Smooth muscle cell of trachea (primary cell): ENCODE results near the gene MPIG6B. TPM values are rescaled to one million over a fixed set of nuclear protein-coding genes. Genes with fewer than 3 reads are reported as not detected.

Experiments
- total RNA-seq: library from RNA; depleted of rRNA; stranded (reverse); fragments of >200 nt; gene quantifications from 2 replicates; pipeline ENCODE4 v1.2.1, GENCODE V29; 2014

MPIG6B gene, protein sequence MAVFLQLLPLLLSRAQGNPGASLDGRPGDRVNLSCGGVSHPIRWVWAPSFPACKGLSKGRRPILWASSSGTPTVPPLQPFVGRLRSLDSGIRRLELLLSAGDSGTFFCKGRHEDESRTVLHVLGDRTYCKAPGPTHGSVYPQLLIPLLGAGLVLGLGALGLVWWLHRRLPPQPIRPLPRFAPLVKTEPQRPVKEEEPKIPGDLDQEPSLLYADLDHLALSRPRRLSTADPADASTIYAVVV
- total RNA-seq = not detected in 2 replicates

DNA sequence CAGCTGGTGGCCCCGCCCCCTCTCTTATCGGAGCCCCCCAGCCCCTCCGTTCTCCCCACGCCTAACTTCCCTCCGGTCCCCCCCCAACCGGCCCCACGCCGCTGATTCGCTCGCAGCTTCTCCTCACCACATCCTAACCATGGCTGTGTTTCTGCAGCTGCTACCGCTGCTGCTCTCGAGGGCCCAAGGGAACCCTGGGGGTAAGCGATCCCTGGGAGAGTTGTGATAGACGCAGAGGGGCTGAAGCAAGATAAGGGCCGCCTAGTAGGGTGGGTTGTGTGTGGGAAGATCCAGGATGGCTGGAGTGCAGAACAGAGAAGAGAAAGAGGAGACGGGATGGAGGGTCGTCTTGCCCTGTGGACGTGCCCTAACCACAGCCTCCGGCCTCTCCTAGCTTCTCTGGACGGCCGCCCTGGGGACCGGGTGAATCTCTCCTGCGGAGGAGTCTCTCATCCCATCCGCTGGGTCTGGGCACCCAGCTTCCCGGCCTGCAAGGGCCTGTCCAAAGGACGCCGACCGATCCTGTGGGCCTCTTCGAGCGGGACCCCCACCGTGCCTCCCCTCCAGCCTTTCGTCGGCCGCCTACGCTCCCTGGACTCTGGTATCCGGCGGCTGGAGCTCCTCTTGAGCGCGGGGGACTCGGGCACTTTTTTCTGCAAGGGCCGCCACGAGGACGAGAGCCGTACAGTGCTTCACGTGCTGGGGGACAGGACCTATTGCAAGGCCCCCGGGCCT lies at the start of gene MPIG6B:
Gene MPIG6B (plus strand): TSS at position 129 of the 735 bp plus-strand sequence. CDS start 11 bp downstream, at position 140.

DNA sequence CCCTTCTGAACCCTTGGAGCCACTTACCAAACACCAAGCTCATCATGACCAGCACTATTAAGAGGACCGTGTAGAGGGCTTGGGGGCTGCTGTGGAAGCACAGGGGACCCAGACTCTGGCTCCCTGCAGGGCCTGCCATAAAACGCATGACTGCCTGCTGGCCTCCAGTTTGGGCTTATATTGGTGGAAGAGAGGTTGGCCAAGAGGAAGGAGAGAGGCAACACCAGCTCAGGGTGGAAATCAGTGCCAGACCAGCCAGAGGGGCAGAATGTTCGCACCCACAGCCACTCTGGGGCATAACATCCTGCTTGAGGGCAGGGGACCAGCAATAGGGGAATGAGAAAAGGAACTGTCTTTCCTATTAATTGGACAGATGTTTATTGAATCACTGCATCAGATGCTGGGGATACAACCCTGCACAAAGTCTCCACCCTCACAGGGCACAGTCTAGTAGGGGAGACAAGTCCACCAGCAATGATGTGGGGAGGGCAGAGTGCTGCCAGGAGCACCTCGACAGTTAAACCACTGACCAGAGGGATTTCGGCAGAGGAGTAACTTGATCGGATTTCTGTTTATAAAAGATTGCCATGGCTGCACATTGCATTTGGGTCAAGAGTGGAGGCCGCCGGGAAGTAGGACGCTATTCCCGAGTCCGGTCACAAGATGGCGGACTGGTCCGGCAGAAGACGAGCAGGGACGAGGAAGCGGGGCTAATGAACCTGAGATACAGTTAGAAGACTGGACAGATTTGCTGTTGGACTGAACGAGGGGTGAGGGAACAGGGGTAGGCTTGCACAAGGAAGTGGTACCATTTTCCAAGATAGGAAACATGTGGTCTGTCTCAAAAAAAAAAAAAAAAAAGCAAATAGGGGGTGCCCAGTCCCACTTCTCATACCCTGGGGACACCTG lies 42.7 kb upstream of the MPIG6B start, which contains the start of gene LY6G5C:
Gene LY6G5C (minus strand): TSS at position 842 of the 909 bp plus-strand sequence. CDS start 694 bp downstream, at position 148.

GRCh38 chr6:31702819-31703716 lies 20.1 kb upstream of the MPIG6B start, which contains the start of gene ABHD16A:
TSS of gene ABHD16A (minus strand) at chr6:31703324. CDS start at chr6:31703281, 43 bp downstream.

GRCh38 chr6:31706599-31706998 lies 16.6 kb upstream of the MPIG6B start, which contains the start of gene LY6G6F:
TSS of gene LY6G6F (plus strand) at chr6:31706866. CDS start at chr6:31706907, 41 bp downstream.

GRCh38 chr6:31715022-31715958 lies 7.9 kb upstream of the MPIG6B start, which contains the start of gene LY6G6D:
TSS of gene LY6G6D (plus strand) at chr6:31715348. CDS start at chr6:31715356, 8 bp downstream.

GRCh38 chr6:31721351-31722020 lies 1.7 kb upstream of the MPIG6B start, which contains the start of gene LY6G6C:
TSS of gene LY6G6C (minus strand) at chr6:31721746. CDS start at chr6:31721679, 67 bp downstream.

DNA sequence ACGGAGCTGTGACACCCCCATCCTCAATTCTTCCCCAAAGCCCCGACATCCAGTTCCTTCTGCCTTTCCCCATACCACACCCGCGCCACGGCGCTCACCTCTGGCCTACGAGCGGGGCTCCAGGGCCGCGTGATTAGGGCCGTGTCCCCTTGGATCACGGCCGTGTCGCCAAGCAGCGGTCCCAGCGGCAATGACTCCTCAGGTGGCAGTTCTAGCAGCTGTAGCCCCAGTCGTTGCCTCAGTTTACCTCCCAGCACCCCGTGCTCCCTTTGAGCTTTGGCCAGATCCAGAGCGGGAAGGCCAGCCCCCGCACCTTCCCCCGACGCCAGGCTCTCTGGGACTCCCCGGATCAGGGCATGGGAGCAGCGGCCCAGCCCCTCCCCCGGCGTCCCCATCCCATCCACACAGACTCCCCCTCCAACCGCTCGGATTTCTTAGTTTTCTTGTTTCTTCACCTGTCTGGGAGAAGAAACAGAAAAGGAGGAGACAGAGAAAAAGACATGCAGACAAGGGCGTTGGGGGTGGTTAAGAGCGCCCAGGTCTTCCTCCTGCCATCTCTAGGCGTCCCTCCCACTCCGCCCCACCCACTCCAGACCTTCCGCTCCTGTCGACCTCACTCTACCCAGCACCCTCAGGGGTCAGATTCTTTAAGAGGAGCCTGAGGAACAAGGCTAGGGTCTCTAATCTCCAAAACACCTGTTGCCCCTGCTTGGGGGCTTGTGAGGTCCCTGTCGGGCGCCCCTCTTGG lies 5.8 kb downstream of the MPIG6B start, which contains the start of gene DDAH2:
Gene DDAH2 (minus strand): TSS at position 533 of the 748 bp plus-strand sequence. CDS start 138 bp downstream, at position 395.

GRCh38 chr6:31736021-31736767 lies 13.0 kb downstream of the MPIG6B start, which contains the start of gene CLIC1:
TSS of gene CLIC1 (minus strand) at chr6:31736530. CDS start at chr6:31736300, 230 bp downstream.

DNA sequence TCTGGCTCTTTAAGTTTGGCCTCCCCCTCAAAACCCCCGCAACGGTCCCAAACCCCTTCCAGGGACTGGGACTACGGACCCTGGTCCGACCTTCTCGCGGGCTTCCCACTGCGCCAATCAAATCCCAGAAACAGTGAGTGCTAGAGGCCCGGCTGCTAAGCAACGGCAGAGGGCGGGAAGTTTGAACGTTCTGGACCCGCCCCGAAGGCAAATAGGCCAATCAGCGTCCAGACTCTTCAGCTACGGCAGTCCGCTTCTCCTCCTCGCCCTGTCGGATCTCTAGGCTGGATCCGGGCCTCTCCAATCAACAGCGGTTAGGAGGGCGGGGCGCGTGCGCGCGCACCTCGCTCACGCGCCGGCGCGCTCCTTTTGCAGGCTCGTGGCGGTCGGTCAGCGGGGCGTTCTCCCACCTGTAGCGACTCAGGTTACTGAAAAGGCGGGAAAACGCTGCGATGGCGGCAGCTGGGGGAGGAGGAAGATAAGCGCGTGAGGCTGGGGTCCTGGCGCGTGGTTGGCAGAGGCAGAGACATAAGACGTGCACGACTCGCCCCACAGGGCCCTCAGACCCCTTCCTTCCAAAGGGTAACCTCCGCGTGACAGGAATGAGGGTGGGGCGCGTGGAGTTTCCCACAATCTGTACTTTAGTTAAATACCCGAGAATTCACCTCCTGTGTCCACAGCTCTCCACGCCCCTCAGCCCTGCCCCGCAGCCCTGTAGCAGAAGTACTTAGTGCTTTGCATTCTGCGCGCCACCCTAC lies 16.6 kb downstream of the MPIG6B start, which contains the start of gene MSH5:
Gene MSH5 (plus strand): TSS at position 367 of the 758 bp plus-strand sequence. CDS start 462 bp downstream, outside the sequence.

DNA sequence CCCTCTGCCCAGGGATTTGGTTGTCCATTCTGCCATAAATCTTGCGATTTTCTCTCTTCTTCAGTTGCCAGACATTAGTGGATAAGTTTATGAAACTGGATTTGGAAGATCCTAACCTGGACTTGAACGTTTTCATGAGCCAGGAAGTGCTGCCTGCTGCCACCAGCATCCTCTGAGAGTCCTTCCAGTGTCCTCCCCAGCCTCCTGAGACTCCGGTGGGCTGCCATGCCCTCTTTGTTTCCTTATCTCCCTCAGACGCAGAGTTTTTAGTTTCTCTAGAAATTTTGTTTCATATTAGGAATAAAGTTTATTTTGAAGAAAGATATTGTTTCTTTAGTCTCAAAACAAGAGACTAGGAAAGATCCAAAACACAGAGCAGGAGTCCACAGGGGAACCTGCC lies 39.2 kb downstream of the MPIG6B start, which contains the start of gene SAPCD1:
Gene SAPCD1 (plus strand): TSS at position 301 of the 400 bp plus-strand sequence. CDS start 399 bp downstream, outside the sequence.

Other genes with a start within 250 kb of the MPIG6B start
- gene MICB, start 225.2 kb upstream of the MPIG6B start, total RNA-seq = 8.4 and 10.5 TPM in 2 replicates
- not detected in 2 replicates for gene MCCD1, start 194.4 kb upstream of the MPIG6B start, total RNA-seq
- 332 and 492 TPM in 2 replicates for gene DDX39B, start 181.4 kb upstream of the MPIG6B start, total RNA-seq
- 5.5 and 5.7 TPM in 2 replicates for gene ATP6V1G2, start 176.8 kb upstream of the MPIG6B start, total RNA-seq
- gene NFKBIL1, start 175.8 kb upstream of the MPIG6B start, total RNA-seq = 23.3 and 41.0 TPM in 2 replicates
- gene LTA, start 151.1 kb upstream of the MPIG6B start, total RNA-seq = not detected in 2 replicates
- not detected in 2 replicates for gene TNF, start 147.8 kb upstream of the MPIG6B start, total RNA-seq
- not detected in 2 replicates for gene LTB, start 140.9 kb upstream of the MPIG6B start, total RNA-seq
- gene LST1, start 137.1 kb upstream of the MPIG6B start, total RNA-seq = not detected in 2 replicates
- gene NCR3, start 130.4 kb upstream of the MPIG6B start, total RNA-seq = not detected in 2 replicates
- not detected in 2 replicates for gene AIF1, start 108.1 kb upstream of the MPIG6B start, total RNA-seq
- gene PRRC2A, start 102.7 kb upstream of the MPIG6B start, total RNA-seq = 46.6 and 50.6 TPM in 2 replicates
- 171 and 206 TPM in 2 replicates for gene BAG6, start 70.7 kb upstream of the MPIG6B start, total RNA-seq
- 1.0 and 1.3 TPM in 2 replicates for gene APOM, start 67.5 kb upstream of the MPIG6B start, total RNA-seq
- gene C6orf47, start 62.6 kb upstream of the MPIG6B start, total RNA-seq = 21.7 and 24.8 TPM in 2 replicates
- 13.2 and 20.9 TPM in 2 replicates for gene GPANK1, start 58.4 kb upstream of the MPIG6B start, total RNA-seq
- 112 and 124 TPM in 2 replicates for gene CSNK2B, start 57.3 kb upstream of the MPIG6B start, total RNA-seq
- gene LY6G5B, start 53.4 kb upstream of the MPIG6B start, total RNA-seq = 3.2 and 3.8 TPM in 2 replicates
- gene LY6G5C, start 42.3 kb upstream of the MPIG6B start, total RNA-seq = 0.66 and 0.73 TPM in 2 replicates
- 47.6 and 58.2 TPM in 2 replicates for gene ABHD16A, start 20.0 kb upstream of the MPIG6B start, total RNA-seq
- not detected in 2 replicates for gene LY6G6F, start 16.5 kb upstream of the MPIG6B start, total RNA-seq
- gene LY6G6D, start 8.0 kb upstream of the MPIG6B start, total RNA-seq = not detected in 2 replicates
- gene LY6G6C, start 1.6 kb upstream of the MPIG6B start, total RNA-seq = not detected in 2 replicates
- gene DDAH2, start 5.9 kb downstream of the MPIG6B start, total RNA-seq = 93.8 and 161 TPM in 2 replicates
- gene CLIC1, start 13.2 kb downstream of the MPIG6B start, total RNA-seq = 662 and 1,073 TPM in 2 replicates
- gene MSH5, start 16.6 kb downstream of the MPIG6B start, total RNA-seq = 5.8 and 15.9 TPM in 2 replicates
- gene SAPCD1, start 39.3 kb downstream of the MPIG6B start, total RNA-seq = 1.3 and 1.9 TPM in 2 replicates
- gene VWA7, start 54.0 kb downstream of the MPIG6B start, total RNA-seq = 0.50 and 1.2 TPM in 2 replicates
- gene VARS1, start 72.4 kb downstream of the MPIG6B start, total RNA-seq = 60.0 and 75.2 TPM in 2 replicates
- 19.4 and 39.1 TPM in 2 replicates for gene LSM2, start 83.6 kb downstream of the MPIG6B start, total RNA-seq
- 1.5 TPM in 2 replicates for gene HSPA1L, start 91.9 kb downstream of the MPIG6B start, total RNA-seq
- gene HSPA1A, start 92.2 kb downstream of the MPIG6B start, total RNA-seq = 98.0 and 168 TPM in 2 replicates
- 140 and 202 TPM in 2 replicates for gene HSPA1B, start 104.4 kb downstream of the MPIG6B start, total RNA-seq
- gene NEU1, start 139.4 kb downstream of the MPIG6B start, total RNA-seq = 80.6 and 120 TPM in 2 replicates
- 0.17 TPM in 1 of 2 replicates, not detected in the other for gene SLC44A4, start 155.6 kb downstream of the MPIG6B start, total RNA-seq
- 62.0 and 93.5 TPM in 2 replicates for gene EHMT2, start 174.3 kb downstream of the MPIG6B start, total RNA-seq
- 3.8 and 9.8 TPM in 2 replicates for gene ZBTB12, start 178.7 kb downstream of the MPIG6B start, total RNA-seq
- 2.8 and 13.1 TPM in 2 replicates for gene C2, start 204.3 kb downstream of the MPIG6B start, total RNA-seq
- gene CFB, start 222.7 kb downstream of the MPIG6B start, total RNA-seq = 24.1 and 45.0 TPM in 2 replicates
- gene NELFE, start 235.6 kb downstream of the MPIG6B start, total RNA-seq = 108 and 168 TPM in 2 replicates
- 57.7 and 89.3 TPM in 2 replicates for gene SKIC2, start 235.8 kb downstream of the MPIG6B start, total RNA-seq
- gene DXO, start 248.8 kb downstream of the MPIG6B start, total RNA-seq = 12.8 and 15.1 TPM in 2 replicates